ENCODE data around the gene USP48.
"Not testable (repeated sequence)": the region's sequence is repeated elsewhere in the genome, so short reads cannot be mapped to it uniquely, and the experiment has no call there.

The USP48 gene

GRCh38 chr1:21814241-21814918 lies 31.4 kb upstream of the USP48 start:
- no peak for DNase-seq

- DNase-seq: no peak
Observed at GRCh38 chr1:21813542-21813941, 30.6 kb upstream of the USP48 start.

GRCh38 chr1:21811875-21812305 lies 28.9 kb upstream of the USP48 start, which contains the start of gene LDLRAD2:
Gene LDLRAD2, plus strand, starts transcription at chr1:21812265. Its CDS starts 187 bp downstream, at chr1:21812452.
- DNase-seq: no peak

- DNase-seq: no peak
Observed at GRCh38 chr1:21804536-21804935, 21.6 kb upstream of the USP48 start.

- DNase-seq: no peak
Observed at GRCh38 chr1:21801100-21801499, 18.2 kb upstream of the USP48 start.

- no peak for DNase-seq
Observed at GRCh38 chr1:21799730-21800129, 16.8 kb upstream of the USP48 start.

GRCh38 chr1:21795075-21795474 lies 12.1 kb upstream of the USP48 start:
- DNase-seq: no peak

GRCh38 chr1:21794656-21795055 lies 11.7 kb upstream of the USP48 start:
- DNase-seq: no peak

GRCh38 chr1:21793104-21793503 lies 10.2 kb upstream of the USP48 start:
- no peak for DNase-seq

GRCh38 chr1:21786640-21787039 lies 3.7 kb upstream of the USP48 start:
- no peak for DNase-seq

GRCh38 chr1:21785764-21786163 lies 2.8 kb upstream of the USP48 start:
- not testable (repeated sequence) for DNase-seq

- peak; percentile 83 for DNase-seq
Observed at GRCh38 chr1:21783679-21784603, 992 bp upstream of the USP48 start.

GRCh38 chr1:21782349-21782867 lies 541 bp downstream of the USP48 start:
- no peak for DNase-seq

GRCh38 chr1:21781815-21782348 lies 1.1 kb downstream of the USP48 start:
- DNase-seq: no peak

- DNase-seq: no peak
Observed at GRCh38 chr1:21779613-21780521, 3.1 kb downstream of the USP48 start.

GRCh38 chr1:21778405-21778727 lies 4.6 kb downstream of the USP48 start:
- no peak for DNase-seq

GRCh38 chr1:21776925-21777324 lies 6.0 kb downstream of the USP48 start:
- not testable (repeated sequence) for DNase-seq

- DNase-seq: no peak
Observed at GRCh38 chr1:21775985-21776562, 6.9 kb downstream of the USP48 start.

- no peak for DNase-seq
Observed at GRCh38 chr1:21775550-21775914, 7.4 kb downstream of the USP48 start.

GRCh38 chr1:21774835-21775549 lies 8.0 kb downstream of the USP48 start:
- DNase-seq: no peak

GRCh38 chr1:21773585-21773984 lies 9.4 kb downstream of the USP48 start:
- DNase-seq: no peak

GRCh38 chr1:21771672-21772071 lies 11.3 kb downstream of the USP48 start:
- DNase-seq: not testable (repeated sequence)
